GM23338 (cell line): ENCODE data around the gene CALHM2.

ENCODE experiments used
- CREB1 ChIP-seq: fragments of 250-450 bp; sonication (Bioruptor Pico); IDR thresholded peaks from 2 replicates; pipeline ENCODE4 v1.5.0; 2020; ENCODE audit warnings: low read depth, mild to moderate bottlenecking, moderate library complexity
- EZH2phosphoT487 ChIP-seq: fragments of 200-600 bp; sonication (generic); IDR thresholded peaks from one replicate; pipeline ENCODE4 v1.8.1; 2018; ENCODE audit warnings: antibody characterized with exemption; ENCODE audit not compliant: unreplicated experiment
- POLR2AphosphoS5 ChIP-seq: IDR thresholded peaks from 2 replicates; pipeline ENCODE4 v1.6.1; 2016; ENCODE audit warnings: antibody characterized with exemption, low read depth
- ZNF114 ChIP-seq: fragments of 250-450 bp; sonication (Bioruptor Pico); IDR thresholded peaks from 2 replicates; pipeline ENCODE4 v1.5.0; 2020; ENCODE audit warnings: mild to moderate bottlenecking, moderate library complexity
- TF ChIP-seq, protein P1 (sequence below), 2 experiments: fragments of 200-600 bp in 1 of 2; sonication (generic) in 1 of 2; conservative IDR thresholded peaks; 2 replicates each; pipeline versions ENCODE4 v1.5.1 to v1.6.1; 2016 to 2017; ENCODE audit warnings: antibody characterized with exemption in 2 of 2, low read depth in 2 of 2, mild to moderate bottlenecking in 2 of 2, moderate library complexity in 1 of 2
- TF ChIP-seq, protein P2 (sequence below): IDR thresholded peaks from 2 replicates; pipeline ENCODE4 v1.6.1; 2016; ENCODE audit warnings: antibody characterized with exemption

DNA sequence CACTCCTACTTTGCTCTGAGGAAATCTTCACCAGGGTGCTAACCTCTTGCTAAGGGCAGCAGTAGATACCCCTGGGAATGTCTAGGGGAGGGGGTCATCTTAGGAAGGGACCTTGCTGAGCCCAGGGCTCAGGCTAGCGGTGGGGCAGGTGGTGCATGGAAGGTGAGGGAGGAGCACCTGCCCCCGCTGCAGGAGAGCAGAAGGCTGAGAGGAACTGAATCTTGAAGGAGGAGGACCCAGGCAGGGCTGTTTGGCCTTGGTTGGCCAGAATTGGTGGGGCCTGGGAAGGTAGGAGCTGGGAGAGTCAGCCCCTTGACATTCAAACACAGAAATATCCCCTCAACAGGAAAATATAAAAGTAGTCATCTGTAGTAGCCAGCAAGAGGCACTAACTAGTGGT is 19.8 kb upstream of the CALHM2 start:
- TF ChIP-seq ZNF114 (no peak), POLR2AphosphoS5 (no peak), CREB1 (CRISPR knock-in tag) (no peak), EZH2phosphoT487 (no peak)
- TF ChIP-seq, protein P1, sequence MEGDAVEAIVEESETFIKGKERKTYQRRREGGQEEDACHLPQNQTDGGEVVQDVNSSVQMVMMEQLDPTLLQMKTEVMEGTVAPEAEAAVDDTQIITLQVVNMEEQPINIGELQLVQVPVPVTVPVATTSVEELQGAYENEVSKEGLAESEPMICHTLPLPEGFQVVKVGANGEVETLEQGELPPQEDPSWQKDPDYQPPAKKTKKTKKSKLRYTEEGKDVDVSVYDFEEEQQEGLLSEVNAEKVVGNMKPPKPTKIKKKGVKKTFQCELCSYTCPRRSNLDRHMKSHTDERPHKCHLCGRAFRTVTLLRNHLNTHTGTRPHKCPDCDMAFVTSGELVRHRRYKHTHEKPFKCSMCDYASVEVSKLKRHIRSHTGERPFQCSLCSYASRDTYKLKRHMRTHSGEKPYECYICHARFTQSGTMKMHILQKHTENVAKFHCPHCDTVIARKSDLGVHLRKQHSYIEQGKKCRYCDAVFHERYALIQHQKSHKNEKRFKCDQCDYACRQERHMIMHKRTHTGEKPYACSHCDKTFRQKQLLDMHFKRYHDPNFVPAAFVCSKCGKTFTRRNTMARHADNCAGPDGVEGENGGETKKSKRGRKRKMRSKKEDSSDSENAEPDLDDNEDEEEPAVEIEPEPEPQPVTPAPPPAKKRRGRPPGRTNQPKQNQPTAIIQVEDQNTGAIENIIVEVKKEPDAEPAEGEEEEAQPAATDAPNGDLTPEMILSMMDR (conservative IDR thresholded peaks at IDR 0.05; ENCODE audit: low read depth in 2 of 2) = no peak
- TF ChIP-seq, protein P2, sequence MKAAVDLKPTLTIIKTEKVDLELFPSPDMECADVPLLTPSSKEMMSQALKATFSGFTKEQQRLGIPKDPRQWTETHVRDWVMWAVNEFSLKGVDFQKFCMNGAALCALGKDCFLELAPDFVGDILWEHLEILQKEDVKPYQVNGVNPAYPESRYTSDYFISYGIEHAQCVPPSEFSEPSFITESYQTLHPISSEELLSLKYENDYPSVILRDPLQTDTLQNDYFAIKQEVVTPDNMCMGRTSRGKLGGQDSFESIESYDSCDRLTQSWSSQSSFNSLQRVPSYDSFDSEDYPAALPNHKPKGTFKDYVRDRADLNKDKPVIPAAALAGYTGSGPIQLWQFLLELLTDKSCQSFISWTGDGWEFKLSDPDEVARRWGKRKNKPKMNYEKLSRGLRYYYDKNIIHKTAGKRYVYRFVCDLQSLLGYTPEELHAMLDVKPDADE = no peak
